Measurements from ENCODE around the gene SETD1B. TPM values are rescaled to one million over a fixed set of nuclear protein-coding genes. Genes with fewer than 3 reads are reported as not detected.
A peak's percentile ranks its signal among the peaks of the same experiment; 100 is the strongest.

SETD1B gene
- total and polyA plus RNA-seq, 2 experiments from 2014 or later = 2.4 to 15.1 TPM

GRCh38 chr12:121776190-121777098 is 27.4 kb upstream of the SETD1B start:
- no peaks in the 10 kb centered on the region for H3K9me3 ChIP-seq (ENCODE audit: low read depth)
- no peaks in the 10 kb centered on the region for H3K27me3 ChIP-seq
- peak; percentile 73 to 87 for DNase-seq (ENCODE audit: low read depth in 1 of 2, low spot score in 1 of 2)
- peaks cover 6% of the 10 kb centered on the region for H3K4me1 ChIP-seq (ENCODE audit: low read depth)
- peaks cover 6% of the 10 kb centered on the region for H3K36me3 ChIP-seq
- no peak overlapping the region for H3K27ac ChIP-seq
- no peak overlapping the region for H3K4me3 ChIP-seq
- peak; percentile 92 for TF ChIP-seq CTCF (IDR thresholded peaks at IDR 0.05; ENCODE audit: low read depth, low read length)

- Histone ChIP-seq H3K4me1 (ENCODE audit: low read depth) (peaks cover 12% of the 10 kb centered on the region), H3K27ac (no peak overlapping the region), H3K36me3 (peaks cover 6% of the 10 kb centered on the region), H3K27me3 (no peaks in the 10 kb centered on the region), H3K9me3 (ENCODE audit: low read depth) (no peaks in the 10 kb centered on the region), H3K4me3 (no peak overlapping the region)
- no peak for DNase-seq (ENCODE audit: low read depth in 1 of 2, low spot score in 1 of 2)
- no peak for TF ChIP-seq CTCF (IDR thresholded peaks at IDR 0.05; ENCODE audit: low read depth, low read length)
Measured at GRCh38 chr12:121778567-121779421, 25.0 kb upstream of the SETD1B start.

- Histone ChIP-seq H3K4me1 (ENCODE audit: low read depth) (peaks cover 12% of the 10 kb centered on the region), H3K27me3 (no peaks in the 10 kb centered on the region), H3K36me3 (peaks cover 6% of the 10 kb centered on the region), H3K27ac (no peak overlapping the region), H3K9me3 (ENCODE audit: low read depth) (no peaks in the 10 kb centered on the region), H3K4me3 (no peak overlapping the region)
- TF ChIP-seq CTCF (IDR thresholded peaks at IDR 0.05; ENCODE audit: low read depth, low read length) = no peak
- no peak for DNase-seq (ENCODE audit: low read depth in 1 of 2, low spot score in 1 of 2)
Measured at GRCh38 chr12:121779422-121779895, 24.4 kb upstream of the SETD1B start.

GRCh38 chr12:121780429-121780828 is 23.4 kb upstream of the SETD1B start:
- no peak for TF ChIP-seq CTCF (IDR thresholded peaks at IDR 0.05; ENCODE audit: low read depth, low read length)
- no peak for DNase-seq (ENCODE audit: low read depth in 1 of 2, low spot score in 1 of 2)
- Histone ChIP-seq H3K36me3 (peaks cover 6% of the 10 kb centered on the region), H3K4me3 (no peak overlapping the region), H3K27ac (no peak overlapping the region), H3K27me3 (no peaks in the 10 kb centered on the region), H3K4me1 (ENCODE audit: low read depth) (peaks cover 12% of the 10 kb centered on the region), H3K9me3 (ENCODE audit: low read depth) (no peaks in the 10 kb centered on the region)

- Histone ChIP-seq H3K36me3 (peaks cover 6% of the 10 kb centered on the region), H3K4me1 (ENCODE audit: low read depth) (peaks cover 12% of the 10 kb centered on the region), H3K9me3 (ENCODE audit: low read depth) (no peaks in the 10 kb centered on the region), H3K27ac (peak overlapping the region; percentile 68), H3K27me3 (no peaks in the 10 kb centered on the region), H3K4me3 (no peak overlapping the region)
- DNase-seq (ENCODE audit: low read depth in 1 of 2, low spot score in 1 of 2) = no peak
- no peak for TF ChIP-seq CTCF (IDR thresholded peaks at IDR 0.05; ENCODE audit: low read depth, low read length)
Measured at GRCh38 chr12:121781484-121781997, 22.3 kb upstream of the SETD1B start.
